Peyer's patch (tissue), 4 donors: ENCODE data around the gene SERINC3. TPM values are rescaled to one million over a fixed set of nuclear protein-coding genes. Genes with fewer than 3 reads are reported as not detected.

Experiments
- DNase-seq, 3 donors: peaks; one replicate each; pipeline ENCODE4 v3.0.0-alpha.2; 2017 to 2019
- H3K27ac ChIP-seq, 4 donors: fragments of 200-600 bp; sonication (generic); one replicate each; pipeline ENCODE4 v1.5.1; 2016 to 2019
- H3K27me3 ChIP-seq, 2 donors: fragments of 200-600 bp; sonication (generic); one replicate each; pipeline ENCODE4 v1.5.1; 2019
- H3K36me3 ChIP-seq, 3 donors: fragments of 200-600 bp; sonication (generic); one replicate each; pipeline ENCODE4 v1.5.1; 2016 to 2019
- H3K4me1 ChIP-seq, 4 donors: fragments of 200-600 bp; sonication (generic); one replicate each; pipeline ENCODE4 v1.5.1; 2016 to 2019
- H3K4me3 ChIP-seq, 4 donors: fragments of 200-600 bp; sonication (generic); 1 replicate in 3 of 4; 2 replicates in 1 of 4; pipeline ENCODE4 v1.5.1; 2016 to 2019; ENCODE audit warnings: mild to moderate bottlenecking in 1 of 4
- H3K9me3 ChIP-seq, 4 donors: fragments of 200-600 bp; sonication (generic); one replicate each; pipeline ENCODE4 v1.5.1; 2016 to 2019; ENCODE audit warnings: mild to moderate bottlenecking in 1 of 4
- POLR2A ChIP-seq, 2 donors: fragments of 450-650 bp; IDR thresholded peaks; one replicate each; pipeline ENCODE4 v1.5.1; 2017; ENCODE audit warnings: antibody characterized with exemption in 2 of 2, mild to moderate bottlenecking in 2 of 2, moderate library complexity in 2 of 2
- total RNA-seq, 4 donors: library from RNA; depleted of rRNA; stranded (reverse); fragments of >200 nt; gene quantifications; one replicate each; pipeline ENCODE4 v1.1.0, GENCODE V29; 2016
- TF ChIP-seq, protein P1 (sequence below), 6 experiments: fragments of 450-650 bp in 4 of 6; fragments of 200-600 bp in 2 of 6; sonication (generic) in 1 of 6; IDR thresholded peaks; one replicate each; pipeline ENCODE4 v1.5.1; 2017 to 2019; ENCODE audit warnings: antibody characterized with exemption in 6 of 6, mild to moderate bottlenecking in 3 of 6, moderate library complexity in 1 of 6

The SERINC3 gene
- 10 to 100 TPM; 24.8 to 70.0 (median 54.2) TPM for total RNA-seq

DNA sequence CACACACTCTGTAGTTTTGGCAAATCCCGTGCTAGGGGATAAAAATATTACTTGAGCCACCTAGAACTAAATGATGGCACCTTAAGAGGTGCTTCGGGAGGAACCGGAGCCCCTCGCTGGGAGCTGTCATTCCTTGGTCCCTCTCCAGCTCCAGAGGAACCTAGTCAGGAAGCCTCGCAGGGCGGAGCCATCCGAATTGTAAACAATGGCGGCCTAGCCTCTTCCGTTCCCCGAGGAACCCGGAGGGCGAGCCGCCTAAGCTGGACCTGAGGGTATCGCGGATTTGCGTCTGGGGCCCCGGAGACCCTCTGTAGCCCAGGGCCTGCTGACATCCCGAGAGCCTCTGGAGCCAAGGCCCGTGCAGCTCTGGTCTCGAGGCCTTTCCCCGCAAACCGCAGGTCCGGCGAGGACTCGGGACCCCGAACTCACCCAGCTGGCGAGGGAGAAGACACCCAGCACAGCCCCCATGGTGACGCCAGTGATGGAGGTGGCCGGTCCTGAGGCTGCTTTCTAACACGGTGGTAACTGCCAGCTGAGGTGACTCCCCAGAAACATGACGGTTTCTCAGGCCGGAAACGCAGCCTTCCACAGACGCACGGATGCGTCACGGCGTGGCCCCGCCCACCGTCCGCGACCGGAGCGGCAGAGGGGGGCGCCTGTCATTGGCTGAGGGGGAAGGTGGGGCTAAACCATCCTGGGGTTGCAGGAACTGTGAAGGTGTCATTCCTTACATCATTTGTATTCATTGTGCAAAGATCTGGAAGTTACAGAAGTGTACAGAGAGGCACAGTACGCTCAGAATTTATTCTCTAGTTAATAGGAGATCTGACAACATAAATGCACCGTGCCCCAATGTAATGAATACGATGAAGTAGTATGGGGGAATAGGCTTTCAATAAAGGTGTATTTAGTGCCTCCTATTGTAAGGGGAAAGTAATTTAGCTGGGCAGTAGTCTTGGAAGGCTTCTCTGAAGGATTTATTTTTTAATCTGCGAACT is at the start of gene SERINC3:
Gene SERINC3, minus strand, starts transcription at position 587 of the 998 bp plus-strand sequence. Its CDS starts 119 bp downstream, at position 468.
- Histone ChIP-seq H3K36me3 (no peaks in the 10 kb centered on the region), H3K9me3 (no peaks in the 10 kb centered on the region), H3K4me1 (peaks cover 0 to 29% (median 0%) of the 10 kb centered on the region in 4 donors), H3K27me3 (no peaks in the 10 kb centered on the region), H3K27ac (peak within 1 kb of the TSS; percentile 94 to 99 (median 98)), H3K4me3 (peak within 1 kb of the TSS; percentile 71 to 98 (median 86))
- peak; percentile 97 to 99 (median 98) for DNase-seq
- TF ChIP-seq, protein P1, sequence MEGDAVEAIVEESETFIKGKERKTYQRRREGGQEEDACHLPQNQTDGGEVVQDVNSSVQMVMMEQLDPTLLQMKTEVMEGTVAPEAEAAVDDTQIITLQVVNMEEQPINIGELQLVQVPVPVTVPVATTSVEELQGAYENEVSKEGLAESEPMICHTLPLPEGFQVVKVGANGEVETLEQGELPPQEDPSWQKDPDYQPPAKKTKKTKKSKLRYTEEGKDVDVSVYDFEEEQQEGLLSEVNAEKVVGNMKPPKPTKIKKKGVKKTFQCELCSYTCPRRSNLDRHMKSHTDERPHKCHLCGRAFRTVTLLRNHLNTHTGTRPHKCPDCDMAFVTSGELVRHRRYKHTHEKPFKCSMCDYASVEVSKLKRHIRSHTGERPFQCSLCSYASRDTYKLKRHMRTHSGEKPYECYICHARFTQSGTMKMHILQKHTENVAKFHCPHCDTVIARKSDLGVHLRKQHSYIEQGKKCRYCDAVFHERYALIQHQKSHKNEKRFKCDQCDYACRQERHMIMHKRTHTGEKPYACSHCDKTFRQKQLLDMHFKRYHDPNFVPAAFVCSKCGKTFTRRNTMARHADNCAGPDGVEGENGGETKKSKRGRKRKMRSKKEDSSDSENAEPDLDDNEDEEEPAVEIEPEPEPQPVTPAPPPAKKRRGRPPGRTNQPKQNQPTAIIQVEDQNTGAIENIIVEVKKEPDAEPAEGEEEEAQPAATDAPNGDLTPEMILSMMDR (IDR thresholded peaks at IDR 0.05): peak in 1 of 6 experiments; percentile 15
- peak; percentile 52 to 88 for TF ChIP-seq POLR2A (IDR thresholded peaks at IDR 0.05)

DNA sequence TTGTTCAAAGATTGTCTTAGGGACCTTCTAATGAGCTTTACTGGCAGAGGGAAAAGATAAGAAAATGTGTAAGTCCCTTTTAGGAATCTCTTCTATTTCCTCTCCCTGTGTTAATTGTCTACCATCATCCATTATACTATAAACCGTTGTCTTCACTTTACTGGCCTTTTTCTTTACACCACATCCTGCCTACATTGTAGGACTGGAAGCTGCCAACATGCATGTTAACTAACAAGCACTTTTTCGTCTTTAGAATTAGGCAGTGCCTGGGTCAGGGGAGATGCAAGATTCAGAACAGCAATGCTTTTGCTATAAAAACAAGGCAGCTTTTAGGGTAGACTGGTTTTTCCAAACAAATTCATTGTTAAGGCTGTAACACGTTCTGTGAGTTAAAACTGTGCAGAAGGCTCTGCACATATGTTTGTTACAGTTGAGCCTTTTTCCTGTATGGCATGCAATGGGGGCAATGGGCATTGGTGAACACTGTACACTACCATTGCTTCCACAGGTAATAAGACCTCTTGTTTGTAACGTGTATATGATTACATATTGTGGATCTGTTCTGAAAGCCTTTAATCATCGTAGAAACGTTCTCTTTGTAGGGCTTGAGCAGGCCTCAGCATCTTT is 49.6 kb upstream of the SERINC3 start:
- no peak for TF ChIP-seq POLR2A (IDR thresholded peaks at IDR 0.05)
- TF ChIP-seq, protein P1 (IDR thresholded peaks at IDR 0.05): no peak
- Histone ChIP-seq H3K4me3 (no peak overlapping the region), H3K4me1 (peaks cover 0 to 7% (median 0%) of the 10 kb centered on the region in 4 donors), H3K36me3 (no peaks in the 10 kb centered on the region), H3K27ac (peak overlapping the region in 2 of 4 donors; percentile 34 to 78), H3K9me3 (no peaks in the 10 kb centered on the region), H3K27me3 (no peaks in the 10 kb centered on the region)
- DNase-seq: no peak

DNA sequence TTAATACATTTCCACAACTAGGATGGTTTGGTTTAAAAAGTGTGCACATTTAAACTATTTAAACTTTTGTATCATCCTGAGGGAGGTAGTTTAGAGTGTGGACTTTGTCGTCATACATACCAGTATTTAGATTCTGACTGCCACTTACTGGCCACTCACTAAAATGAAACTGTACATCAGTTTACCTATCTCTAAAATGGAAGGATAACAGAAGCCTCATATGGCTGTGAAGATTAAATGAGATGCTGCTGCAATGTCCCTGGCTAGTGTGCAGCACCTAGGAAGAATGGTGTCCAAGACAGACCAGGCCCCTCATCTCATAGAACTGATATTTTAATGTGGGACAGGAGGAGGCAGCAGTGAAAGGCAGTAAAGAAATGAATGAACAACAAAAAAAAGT is 48.5 kb upstream of the SERINC3 start:
- no peaks in the 10 kb centered on the region for H3K27me3 ChIP-seq
- H3K4me3 ChIP-seq: no peak overlapping the region
- TF ChIP-seq, protein P1 (IDR thresholded peaks at IDR 0.05): no peak
- no peak for TF ChIP-seq POLR2A (IDR thresholded peaks at IDR 0.05)
- no peaks in the 10 kb centered on the region for H3K36me3 ChIP-seq
- H3K27ac ChIP-seq: no peak overlapping the region
- no peaks in the 10 kb centered on the region for H3K9me3 ChIP-seq
- H3K4me1 ChIP-seq: peaks cover 0 to 4% (median 0%) of the 10 kb centered on the region in 4 donors
- no peak for DNase-seq

DNA sequence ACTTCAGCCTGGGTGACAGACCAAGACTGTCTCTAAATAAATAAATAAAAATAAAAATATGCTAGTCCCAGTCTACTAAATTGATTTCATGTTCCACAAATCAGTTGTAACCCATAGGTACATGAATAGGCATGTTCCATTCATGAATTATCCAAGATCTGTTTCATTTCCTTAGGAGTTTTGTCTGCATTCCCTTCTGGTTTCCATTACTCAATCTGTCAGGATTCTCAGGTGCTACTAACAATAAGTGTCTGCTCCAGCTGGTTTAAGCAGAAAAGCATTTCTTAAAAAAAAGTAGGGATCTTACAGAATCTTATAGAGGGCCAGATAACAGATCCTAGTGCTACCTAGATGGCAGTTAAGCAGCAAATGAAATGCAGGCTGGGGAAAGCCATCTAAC is 44.9 kb upstream of the SERINC3 start:
- TF ChIP-seq, protein P1 (IDR thresholded peaks at IDR 0.05): no peak
- TF ChIP-seq POLR2A (IDR thresholded peaks at IDR 0.05): no peak
- Histone ChIP-seq H3K27me3 (no peaks in the 10 kb centered on the region), H3K4me3 (no peak overlapping the region), H3K9me3 (no peaks in the 10 kb centered on the region), H3K36me3 (no peaks in the 10 kb centered on the region), H3K4me1 (no peaks in the 10 kb centered on the region), H3K27ac (peak overlapping the region in 1 of 4 donors; percentile 25)
- no peak for DNase-seq

DNA sequence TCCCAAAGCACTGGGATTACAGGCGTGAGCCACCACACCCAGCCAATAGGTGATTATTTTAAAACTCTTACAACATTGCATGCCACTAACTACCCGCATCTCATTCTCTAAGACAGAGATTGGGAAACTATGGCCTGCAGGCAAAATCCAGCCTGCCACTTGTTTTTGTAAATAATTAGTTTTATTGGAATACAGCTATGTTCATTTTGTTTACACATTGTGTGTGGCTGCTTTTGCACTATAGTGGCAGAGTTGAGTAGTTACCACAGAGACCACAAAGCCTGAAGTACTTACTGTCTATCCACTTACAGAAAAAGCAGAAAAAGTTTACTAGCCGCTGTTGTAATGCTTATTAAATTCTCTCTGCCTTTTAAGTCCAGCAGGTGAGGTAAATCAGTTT is 44.1 kb upstream of the SERINC3 start:
- TF ChIP-seq POLR2A (IDR thresholded peaks at IDR 0.05): no peak
- TF ChIP-seq, protein P1 (IDR thresholded peaks at IDR 0.05): no peak
- Histone ChIP-seq H3K27me3 (no peaks in the 10 kb centered on the region), H3K27ac (peak overlapping the region in 1 of 4 donors; percentile 23), H3K9me3 (no peaks in the 10 kb centered on the region), H3K36me3 (no peaks in the 10 kb centered on the region), H3K4me3 (no peak overlapping the region), H3K4me1 (no peaks in the 10 kb centered on the region)
- no peak for DNase-seq
